ENCODE measurements around the gene CAMKMT. TPM values are rescaled to one million over a fixed set of nuclear protein-coding genes. Genes with fewer than 3 reads are reported as not detected.

The CAMKMT gene
- total RNA-seq, 2 experiments from 2014 or later, result 12.9 to 13.3 TPM

- POLR2A ChIA-PET, result no interaction called here
Measured at GRCh38 chr2:44519026-44519425, 157.3 kb downstream of the CAMKMT start.

GRCh38 chr2:44522846-44523245, 161.1 kb downstream of the CAMKMT start:
- no peak overlapping the region for H3K4me3 Mint-ChIP-seq
- no peak for DNase-seq
- H3K27me3 Mint-ChIP-seq, result no peaks in the 10 kb centered on the region
- ATAC-seq (ENCODE audit: low read depth), result no peak
- H3K36me3 Mint-ChIP-seq, result peaks cover 14% of the 10 kb centered on the region
- H3K4me1 Mint-ChIP-seq, result no peaks in the 10 kb centered on the region
- H3K9me3 Mint-ChIP-seq, result peaks cover 10% of the 10 kb centered on the region
- H3K27ac Mint-ChIP-seq, result no peak overlapping the region
- POLR2A ChIA-PET, result no interaction called here

More at GRCh38 chr2:44519026-44519425, 157.3 kb downstream of the CAMKMT start:
- peaks cover 10% of the 10 kb centered on the region for H3K9me3 Mint-ChIP-seq
- no peak for DNase-seq
- H3K4me1 Mint-ChIP-seq, result no peaks in the 10 kb centered on the region
- peaks cover 10% of the 10 kb centered on the region for H3K36me3 Mint-ChIP-seq
- H3K4me3 Mint-ChIP-seq, result no peak overlapping the region
- H3K27me3 Mint-ChIP-seq, result no peaks in the 10 kb centered on the region
- H3K27ac Mint-ChIP-seq, result no peak overlapping the region
- no peak for ATAC-seq (ENCODE audit: low read depth)

GRCh38 chr2:44524347-44524926, 162.7 kb downstream of the CAMKMT start:
- POLR2A ChIA-PET, result no interaction called here
- Mint-ChIP-seq H3K4me3 (no peak overlapping the region), H3K4me1 (no peaks in the 10 kb centered on the region), H3K36me3 (peaks cover 13% of the 10 kb centered on the region), H3K9me3 (peaks cover 10% of the 10 kb centered on the region), H3K27me3 (no peaks in the 10 kb centered on the region), H3K27ac (no peak overlapping the region)
- ATAC-seq (ENCODE audit: low read depth) (no peak), DNase-seq (no peak)

- Mint-ChIP-seq H3K9me3 (peaks cover 3% of the 10 kb centered on the region), H3K27ac (no peak overlapping the region), H3K4me3 (no peak overlapping the region), H3K36me3 (peaks cover 9% of the 10 kb centered on the region), H3K4me1 (no peaks in the 10 kb centered on the region), H3K27me3 (no peaks in the 10 kb centered on the region)
- POLR2A ChIA-PET, result interaction anchor here (0.7 kb wide), 1 partner anchor 25 kb away, joined by 3 read pairs; no protein-coding TSS in a partner anchor
- no peak for ATAC-seq (ENCODE audit: low read depth)
- no peak for DNase-seq
Measured at GRCh38 chr2:44526352-44526751, 164.6 kb downstream of the CAMKMT start.

GRCh38 chr2:44528595-44528994, 166.8 kb downstream of the CAMKMT start:
- ATAC-seq (ENCODE audit: low read depth), result no peak
- Mint-ChIP-seq H3K4me3 (no peak overlapping the region), H3K27me3 (no peaks in the 10 kb centered on the region), H3K27ac (no peak overlapping the region), H3K36me3 (peaks cover 14% of the 10 kb centered on the region), H3K9me3 (peaks cover 1% of the 10 kb centered on the region), H3K4me1 (no peaks in the 10 kb centered on the region)
- no peak for DNase-seq
- POLR2A ChIA-PET, result interaction anchor here (0.6 kb wide), 1 partner anchor 300 kb away, joined by 4 read pairs; no protein-coding TSS in a partner anchor

GRCh38 chr2:44529448-44529847, 167.7 kb downstream of the CAMKMT start:
- ATAC-seq (ENCODE audit: low read depth) (no peak), DNase-seq (no peak)
- H3K4me3 Mint-ChIP-seq, result no peak overlapping the region
- H3K4me1 Mint-ChIP-seq, result no peaks in the 10 kb centered on the region
- peaks cover 12% of the 10 kb centered on the region for H3K36me3 Mint-ChIP-seq
- POLR2A ChIA-PET, result interaction anchor here (0.6 kb wide), 1 partner anchor 299 kb away, joined by 4 read pairs; no protein-coding TSS in a partner anchor
- H3K9me3 Mint-ChIP-seq, result peaks cover 1% of the 10 kb centered on the region
- no peaks in the 10 kb centered on the region for H3K27me3 Mint-ChIP-seq
- H3K27ac Mint-ChIP-seq, result no peak overlapping the region

GRCh38 chr2:44531289-44531688, 169.5 kb downstream of the CAMKMT start:
- Mint-ChIP-seq H3K36me3 (peaks cover 11% of the 10 kb centered on the region), H3K4me3 (no peak overlapping the region), H3K4me1 (no peaks in the 10 kb centered on the region), H3K27me3 (no peaks in the 10 kb centered on the region), H3K9me3 (peaks cover 1% of the 10 kb centered on the region), H3K27ac (no peak overlapping the region)
- POLR2A ChIA-PET, result no interaction called here
- DNase-seq, result no peak
- ATAC-seq (ENCODE audit: low read depth), result no peak

GRCh38 chr2:44532031-44532430, 170.3 kb downstream of the CAMKMT start:
- POLR2A ChIA-PET, result no interaction called here
- Mint-ChIP-seq H3K9me3 (peaks cover 1% of the 10 kb centered on the region), H3K4me3 (no peak overlapping the region), H3K4me1 (no peaks in the 10 kb centered on the region), H3K27ac (no peak overlapping the region), H3K27me3 (no peaks in the 10 kb centered on the region), H3K36me3 (peaks cover 10% of the 10 kb centered on the region)
- ATAC-seq (ENCODE audit: low read depth), result no peak
- no peak for DNase-seq

GRCh38 chr2:44533508-44533907, 171.8 kb downstream of the CAMKMT start:
- POLR2A ChIA-PET, result no interaction called here
- no peak overlapping the region for H3K27ac Mint-ChIP-seq
- no peaks in the 10 kb centered on the region for H3K4me1 Mint-ChIP-seq

GRCh38 chr2:44535376-44535775, 173.6 kb downstream of the CAMKMT start:
- Mint-ChIP-seq H3K27ac (no peak overlapping the region), H3K4me1 (no peaks in the 10 kb centered on the region), H3K4me3 (no peak overlapping the region), H3K9me3 (peaks cover 1% of the 10 kb centered on the region), H3K36me3 (peaks cover 11% of the 10 kb centered on the region), H3K27me3 (no peaks in the 10 kb centered on the region)
- ATAC-seq (ENCODE audit: low read depth) (no peak), DNase-seq (no peak)
- POLR2A ChIA-PET, result no interaction called here

More at GRCh38 chr2:44533508-44533907, 171.8 kb downstream of the CAMKMT start:
- ATAC-seq (ENCODE audit: low read depth), result no peak
- H3K36me3 Mint-ChIP-seq, result peaks cover 10% of the 10 kb centered on the region
- peaks cover 1% of the 10 kb centered on the region for H3K9me3 Mint-ChIP-seq
- H3K4me3 Mint-ChIP-seq, result no peak overlapping the region
- no peaks in the 10 kb centered on the region for H3K27me3 Mint-ChIP-seq
- DNase-seq, result no peak

- POLR2A ChIA-PET, result no interaction called here
- peaks cover 8% of the 10 kb centered on the region for H3K36me3 Mint-ChIP-seq
- no peak for DNase-seq
- no peak for ATAC-seq (ENCODE audit: low read depth)
- no peak overlapping the region for H3K4me3 Mint-ChIP-seq
- H3K27me3 Mint-ChIP-seq, result no peaks in the 10 kb centered on the region
- H3K4me1 Mint-ChIP-seq, result no peaks in the 10 kb centered on the region
- H3K27ac Mint-ChIP-seq, result no peak overlapping the region
- H3K9me3 Mint-ChIP-seq, result peaks cover 1% of the 10 kb centered on the region
Measured at GRCh38 chr2:44537264-44537663, 175.5 kb downstream of the CAMKMT start.

- Mint-ChIP-seq H3K27me3 (no peaks in the 10 kb centered on the region), H3K36me3 (peaks cover 1% of the 10 kb centered on the region), H3K27ac (no peak overlapping the region), H3K9me3 (no peaks in the 10 kb centered on the region), H3K4me3 (no peak overlapping the region), H3K4me1 (no peaks in the 10 kb centered on the region)
- ATAC-seq (ENCODE audit: low read depth), result no peak
- POLR2A ChIA-PET, result no interaction called here
- no peak for DNase-seq
Measured at GRCh38 chr2:44542520-44542919, 180.8 kb downstream of the CAMKMT start.

- Mint-ChIP-seq H3K9me3 (no peaks in the 10 kb centered on the region), H3K4me3 (no peak overlapping the region), H3K4me1 (peaks cover 2% of the 10 kb centered on the region), H3K36me3 (peaks cover 1% of the 10 kb centered on the region), H3K27me3 (no peaks in the 10 kb centered on the region), H3K27ac (no peak overlapping the region)
- ATAC-seq (ENCODE audit: low read depth) (no peak), DNase-seq (no peak)
- POLR2A ChIA-PET, result no interaction called here
Measured at GRCh38 chr2:44543773-44544725, 182.3 kb downstream of the CAMKMT start.

- Mint-ChIP-seq H3K27me3 (no peaks in the 10 kb centered on the region), H3K4me1 (peaks cover 3% of the 10 kb centered on the region), H3K27ac (no peak overlapping the region), H3K9me3 (no peaks in the 10 kb centered on the region), H3K4me3 (no peak overlapping the region), H3K36me3 (peaks cover 1% of the 10 kb centered on the region)
- ATAC-seq (ENCODE audit: low read depth) (no peak), DNase-seq (no peak)
- POLR2A ChIA-PET, result no interaction called here
Measured at GRCh38 chr2:44545005-44545404, 183.3 kb downstream of the CAMKMT start.

Data from activated naive CD8-positive, alpha-beta T cell treated with anti-CD3 and anti-CD28 coated beads, Interleukin-2, amount 10 ng/mL, durations not matched to agents 7 days and 5 days (primary cell).